Activated CD8-positive, alpha-beta memory T cell treated with anti-CD3 and anti-CD28 coated beads for 24 hours (primary cell): ENCODE measurements around the gene ENDOG.

Experiments used
- DNase-seq: peaks from one replicate; pipeline ENCODE4 v3.0.0-alpha.2; 2020

The ENDOG gene

DNA sequence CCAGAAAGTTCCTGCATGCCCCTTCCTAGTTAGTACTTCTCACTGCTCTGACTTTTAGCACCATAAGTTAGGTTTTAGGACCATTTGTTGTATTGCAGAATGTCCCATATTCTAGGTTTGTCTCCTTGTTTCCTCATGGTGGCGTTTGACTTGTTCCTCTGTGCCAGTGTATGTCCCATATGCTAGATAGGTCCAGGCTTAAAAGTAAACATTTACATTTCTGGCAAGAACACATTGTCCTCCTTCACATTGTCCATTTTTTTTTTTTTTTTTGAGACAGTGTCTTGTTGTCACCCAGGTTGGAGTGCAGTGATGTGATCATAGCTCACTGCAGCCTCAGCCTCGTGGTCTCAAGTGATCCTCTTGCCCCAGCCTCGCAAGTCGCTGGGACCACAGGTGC lies 15.8 kb upstream of the ENDOG start:
- DNase-seq: no peak

DNA sequence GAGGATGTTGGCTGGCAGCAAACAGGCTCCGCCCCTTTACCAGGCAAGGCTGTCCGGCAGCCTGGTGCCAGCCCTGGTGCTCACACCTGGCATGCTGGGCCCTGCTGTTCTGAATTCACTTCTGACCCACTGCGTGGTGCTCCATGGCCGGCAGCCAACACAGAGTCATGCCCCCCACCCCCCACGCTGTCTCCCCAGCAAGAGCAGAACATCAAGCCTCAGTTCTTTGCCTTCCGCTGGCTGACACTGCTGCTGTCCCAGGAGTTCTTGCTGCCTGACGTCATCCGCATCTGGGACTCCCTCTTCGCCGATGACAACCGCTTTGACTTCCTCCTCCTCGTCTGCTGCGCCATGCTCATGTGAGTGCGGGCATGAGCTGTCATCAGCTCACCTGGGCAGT lies 12.6 kb upstream of the ENDOG start:
- DNase-seq: no peak

DNA sequence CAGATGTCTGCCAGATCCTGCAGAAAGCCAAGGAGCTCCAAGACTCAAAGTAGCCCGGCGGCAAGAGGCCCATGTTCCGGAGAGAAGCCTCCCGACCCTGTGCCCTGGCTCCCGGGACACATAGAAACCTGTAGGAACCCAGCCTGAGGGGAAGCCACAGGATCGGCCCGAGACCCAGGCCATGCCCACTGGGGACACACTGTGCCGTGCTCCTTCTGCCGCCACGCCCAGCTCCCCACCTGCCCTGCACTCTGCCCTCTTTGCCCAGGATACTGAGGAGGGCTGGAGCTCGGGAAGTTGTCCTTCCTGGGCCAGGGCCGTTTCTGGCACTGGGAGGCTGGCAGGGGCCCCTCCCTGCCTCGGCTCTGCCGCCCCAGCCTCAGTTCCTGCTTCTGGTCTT lies 10.5 kb upstream of the ENDOG start:
- no peak for DNase-seq

- DNase-seq: no peak
Measured at GRCh38 chr9:128808543-128808942, 9.8 kb upstream of the ENDOG start.

DNA sequence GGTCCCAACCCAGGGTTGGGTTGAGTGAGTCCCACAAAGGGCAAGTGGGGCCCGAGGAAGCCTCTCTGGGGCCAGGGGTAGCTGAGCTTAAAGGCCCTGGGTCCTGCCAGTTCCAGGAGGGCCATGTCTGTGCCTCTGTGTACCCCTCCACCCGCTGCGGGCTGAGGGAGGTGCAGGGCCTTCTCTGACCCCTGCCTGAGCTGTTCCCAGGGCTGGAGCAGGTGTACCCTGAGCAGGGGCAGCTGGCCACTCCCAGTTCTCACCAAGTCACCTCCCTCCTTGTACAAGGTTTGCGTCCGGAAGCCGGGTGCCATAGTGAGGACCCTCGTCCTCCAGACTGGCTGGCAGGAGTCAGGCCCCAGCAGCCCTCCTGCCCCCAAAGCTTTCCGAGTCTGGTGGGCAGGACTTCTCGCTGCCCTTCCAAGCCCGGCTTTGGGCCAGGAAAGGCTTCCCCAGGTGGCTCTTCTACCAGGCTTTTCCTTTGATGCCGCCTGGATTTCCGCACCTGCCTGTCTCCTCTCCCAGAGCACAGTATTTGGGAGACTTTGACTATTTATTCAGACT lies 9.2 kb upstream of the ENDOG start:
- no peak for DNase-seq

- DNase-seq: no peak
Measured at GRCh38 chr9:128809831-128810230, 8.5 kb upstream of the ENDOG start.

DNA sequence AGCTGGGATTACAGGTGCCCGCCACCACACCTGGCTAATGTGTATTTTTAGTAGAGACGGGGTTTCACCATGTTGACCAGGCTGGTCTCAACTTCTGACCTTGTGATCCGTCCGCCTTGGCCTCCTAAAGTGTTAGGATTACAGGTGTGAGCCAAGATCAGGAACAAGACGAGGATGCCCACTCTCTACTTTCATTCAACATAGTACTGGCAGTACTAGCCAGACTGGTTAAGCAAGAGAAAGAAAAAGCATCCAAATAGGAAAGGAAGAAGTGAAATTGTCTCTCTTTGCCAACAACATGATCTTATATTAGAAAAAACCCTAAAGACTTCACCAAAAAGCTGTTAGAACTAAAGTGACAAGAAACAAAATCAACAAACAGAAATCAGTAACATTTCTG lies 7.4 kb upstream of the ENDOG start:
- DNase-seq: no peak

- no peak for DNase-seq
Measured at GRCh38 chr9:128818839-128819715, 777 bp downstream of the ENDOG start.

GRCh38 chr9:128819716-128820664 lies 1.7 kb downstream of the ENDOG start:
- DNase-seq: no peak

- DNase-seq: no peak
Measured at GRCh38 chr9:128820665-128821583, 2.6 kb downstream of the ENDOG start.

GRCh38 chr9:128821584-128822406 lies 3.5 kb downstream of the ENDOG start:
- DNase-seq: no peak

GRCh38 chr9:128822407-128823042 lies 4.2 kb downstream of the ENDOG start:
- DNase-seq: no peak

DNA sequence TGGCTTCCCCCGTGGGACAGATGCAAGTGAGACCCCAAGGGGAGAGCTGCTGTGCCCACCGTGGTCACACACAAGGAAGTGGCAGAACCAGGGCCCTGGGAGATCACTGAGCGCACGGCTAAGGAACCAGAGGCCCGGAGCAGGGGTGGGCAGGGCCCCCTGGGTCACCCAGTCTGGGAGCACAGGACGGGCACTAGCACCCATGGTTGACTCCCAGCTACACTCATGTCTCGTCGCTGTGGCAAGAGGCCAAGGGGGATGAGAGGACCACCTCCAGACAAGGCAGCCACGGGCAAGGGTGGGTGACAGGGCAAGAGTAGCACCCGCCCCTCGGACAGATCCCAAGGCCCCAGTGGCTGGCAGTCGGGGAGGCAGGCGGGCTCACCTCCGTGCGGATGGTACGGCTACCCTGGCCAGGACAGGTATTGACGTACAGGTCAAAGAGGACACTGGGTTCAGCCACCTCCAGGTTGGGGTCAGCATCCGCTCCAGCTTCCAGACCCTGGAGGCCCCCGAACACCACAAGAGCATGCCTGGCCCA lies 5.1 kb downstream of the ENDOG start:
- DNase-seq: no peak

GRCh38 chr9:128823903-128824406 lies 5.7 kb downstream of the ENDOG start:
- no peak for DNase-seq

DNA sequence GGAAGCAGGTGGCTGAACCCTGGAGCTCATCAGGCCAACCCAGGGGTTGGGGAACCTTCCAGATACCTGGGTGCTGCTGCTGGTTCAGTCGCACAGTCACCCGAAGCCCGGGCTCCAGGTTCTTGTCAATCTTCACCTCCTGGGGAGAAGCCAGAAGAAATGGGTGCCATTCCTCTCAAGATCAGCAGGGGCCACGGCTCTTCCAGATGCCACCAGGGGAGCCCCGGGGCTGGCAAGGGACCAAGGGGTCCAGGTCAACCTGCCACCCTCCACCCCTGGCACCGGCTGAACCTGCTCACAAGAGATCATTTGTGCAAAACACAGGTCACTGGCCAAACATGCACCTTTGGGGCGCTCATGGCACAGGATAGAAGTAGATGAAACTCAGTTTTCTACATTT lies 6.6 kb downstream of the ENDOG start:
- DNase-seq: no peak

- no peak for DNase-seq
Measured at GRCh38 chr9:128825923-128826700, 7.8 kb downstream of the ENDOG start.

DNA sequence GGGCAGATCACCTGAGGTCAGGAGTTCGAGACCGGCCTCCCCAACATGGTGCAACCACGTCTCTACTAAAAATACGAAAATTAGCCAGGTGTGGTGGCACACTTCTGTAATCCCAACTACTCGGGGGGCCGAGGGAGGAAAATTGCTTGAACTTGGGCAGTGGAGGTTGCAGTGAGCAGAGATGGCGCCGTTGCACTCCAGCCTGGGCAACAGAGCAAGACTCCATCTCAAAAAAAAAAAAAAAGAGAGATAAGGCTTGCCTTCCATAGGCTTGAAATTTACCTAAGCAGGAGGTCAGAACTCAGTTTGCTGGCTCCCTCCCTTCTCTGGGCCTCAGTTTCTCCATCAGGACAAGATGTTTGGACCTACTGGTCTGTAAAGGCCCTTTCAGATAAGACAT lies 10.0 kb downstream of the ENDOG start:
- no peak for DNase-seq

GRCh38 chr9:128828719-128829452 lies 10.6 kb downstream of the ENDOG start:
- no peak for DNase-seq
